GM21529 (cell line): ENCODE data around the gene CELF4.

ENCODE experiments used
- ATAC-seq: cut with Tn5 transposase; IDR thresholded peaks from one replicate; pipeline ENCODE4 v1.9.1; 2021; ENCODE audit not compliant: unreplicated experiment

CELF4 gene

DNA sequence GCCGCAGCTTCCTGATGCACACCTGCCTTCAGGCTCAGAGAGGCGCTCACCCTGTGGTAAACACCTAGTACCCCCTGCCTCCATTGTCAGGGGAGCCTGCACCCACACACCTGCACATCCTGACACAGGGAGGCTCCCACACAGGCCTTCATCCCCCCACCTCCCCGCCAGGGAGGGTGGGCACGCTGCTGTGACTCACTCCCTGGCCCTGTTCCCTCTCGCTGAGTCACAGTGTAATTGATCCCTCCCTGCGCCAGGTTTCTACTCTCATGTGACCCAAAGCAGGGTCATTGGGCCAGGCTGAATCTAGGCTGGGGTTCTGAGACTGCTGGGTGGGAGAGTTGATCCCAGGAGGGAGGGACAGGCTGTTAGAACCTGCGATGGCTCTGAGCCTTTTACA lies 8.5 kb upstream of the CELF4 start:
- no peak for ATAC-seq

DNA sequence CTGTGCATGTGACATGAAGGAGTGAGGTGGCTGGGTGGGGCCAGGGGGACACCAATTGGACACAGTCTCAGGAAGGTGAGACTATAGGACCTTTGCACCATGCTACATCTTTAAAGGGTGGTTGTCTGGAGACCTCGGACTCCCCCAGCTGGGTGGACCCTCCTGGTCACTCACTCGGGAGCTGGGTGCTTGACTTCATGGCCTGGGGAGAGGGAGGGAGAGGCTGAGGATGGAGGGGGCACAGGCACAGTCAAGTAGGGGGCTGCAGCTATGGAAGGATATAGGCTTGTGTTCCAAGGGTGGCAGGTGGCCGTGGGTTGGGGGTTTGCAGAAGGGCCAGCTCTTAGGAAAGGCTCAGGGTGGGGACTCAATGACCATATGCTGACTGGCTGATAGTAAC lies 7.1 kb upstream of the CELF4 start:
- ATAC-seq = no peak

DNA sequence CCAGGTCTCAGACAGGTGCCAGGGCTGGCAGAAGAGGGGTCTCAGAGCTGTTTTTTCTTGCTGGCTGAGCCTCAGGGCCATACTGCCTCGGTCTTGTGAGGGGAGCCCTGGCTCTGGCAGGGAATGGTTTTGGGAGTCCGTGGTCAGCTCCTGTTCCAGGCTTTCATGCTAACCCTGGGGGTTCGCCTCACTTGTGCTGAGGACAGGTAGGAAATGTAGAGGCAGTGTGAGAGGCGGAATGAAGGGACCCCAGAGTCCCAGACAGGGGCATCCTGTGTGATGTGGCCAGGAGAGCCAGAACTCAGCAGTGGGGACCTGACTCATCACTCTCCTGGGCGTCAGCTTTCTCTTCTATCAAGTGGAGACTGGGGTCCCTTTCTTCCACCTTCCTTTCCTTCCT lies 5.7 kb upstream of the CELF4 start:
- no peak for ATAC-seq

DNA sequence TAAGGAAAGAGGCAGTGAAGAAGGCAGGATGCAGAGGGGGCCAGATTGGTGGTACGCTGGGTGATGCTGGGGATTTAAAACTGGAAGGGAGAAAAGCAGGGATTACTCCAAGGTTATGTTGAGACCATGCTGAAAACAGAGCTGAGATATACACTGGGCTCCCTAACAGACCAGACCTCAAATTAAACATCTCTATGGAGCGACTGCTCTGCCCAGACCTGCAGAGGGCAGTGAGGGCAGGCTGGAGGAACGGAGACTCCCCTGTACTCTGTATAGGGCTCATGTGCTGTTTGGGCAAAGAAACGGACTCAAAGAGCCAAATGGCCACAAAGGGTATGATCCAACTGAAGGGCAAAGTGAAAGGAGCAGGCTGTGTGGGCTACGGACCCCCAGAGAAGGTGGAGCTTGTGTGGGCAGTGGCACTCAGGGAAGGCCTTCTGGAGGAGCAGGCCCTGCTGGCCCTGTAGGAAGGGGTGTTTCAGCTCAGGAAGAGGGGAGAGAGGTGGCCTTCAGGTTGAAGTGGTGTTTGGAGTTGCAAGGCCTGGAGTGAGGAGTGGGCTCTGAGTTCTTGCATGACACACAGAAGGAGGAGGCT lies 4.8 kb upstream of the CELF4 start:
- no peak for ATAC-seq

DNA sequence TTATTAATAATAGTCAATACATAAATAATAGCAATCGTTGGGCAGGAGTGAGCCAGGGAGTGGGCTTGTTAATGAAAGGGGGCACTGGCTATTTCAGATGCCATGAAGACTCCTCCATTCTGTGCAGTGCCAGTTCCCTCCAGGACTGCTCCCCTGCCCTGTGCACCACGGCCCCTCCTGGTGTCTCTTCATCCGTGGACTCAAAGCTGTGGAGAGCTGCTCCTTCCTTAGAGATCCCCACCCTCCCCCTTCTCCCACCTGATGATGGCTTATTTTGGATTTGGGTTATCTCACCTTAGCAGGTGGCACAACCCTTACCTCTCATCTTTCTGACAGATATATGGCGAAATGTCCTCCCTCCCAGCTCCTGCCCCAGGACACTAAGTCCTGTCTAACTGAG lies 3.1 kb upstream of the CELF4 start:
- ATAC-seq = no peak

DNA sequence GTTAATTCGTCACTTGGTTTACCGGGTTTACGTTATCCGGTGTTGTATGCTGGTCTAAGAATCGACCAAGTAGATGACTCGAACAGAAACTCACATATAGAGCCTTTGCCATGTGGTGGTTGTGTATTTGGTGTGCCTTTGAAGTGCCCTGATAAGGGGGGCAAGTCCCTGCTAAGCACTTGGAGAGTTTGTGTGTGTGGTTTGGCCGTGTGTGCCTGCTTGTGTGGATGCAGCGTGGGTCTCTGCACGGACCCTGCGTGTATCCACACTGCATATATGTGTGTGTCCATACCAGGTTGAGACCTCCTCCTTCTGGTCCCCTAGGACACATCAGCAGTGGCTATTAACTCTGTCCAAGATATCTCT lies 2.4 kb upstream of the CELF4 start:
- no peak for ATAC-seq

DNA sequence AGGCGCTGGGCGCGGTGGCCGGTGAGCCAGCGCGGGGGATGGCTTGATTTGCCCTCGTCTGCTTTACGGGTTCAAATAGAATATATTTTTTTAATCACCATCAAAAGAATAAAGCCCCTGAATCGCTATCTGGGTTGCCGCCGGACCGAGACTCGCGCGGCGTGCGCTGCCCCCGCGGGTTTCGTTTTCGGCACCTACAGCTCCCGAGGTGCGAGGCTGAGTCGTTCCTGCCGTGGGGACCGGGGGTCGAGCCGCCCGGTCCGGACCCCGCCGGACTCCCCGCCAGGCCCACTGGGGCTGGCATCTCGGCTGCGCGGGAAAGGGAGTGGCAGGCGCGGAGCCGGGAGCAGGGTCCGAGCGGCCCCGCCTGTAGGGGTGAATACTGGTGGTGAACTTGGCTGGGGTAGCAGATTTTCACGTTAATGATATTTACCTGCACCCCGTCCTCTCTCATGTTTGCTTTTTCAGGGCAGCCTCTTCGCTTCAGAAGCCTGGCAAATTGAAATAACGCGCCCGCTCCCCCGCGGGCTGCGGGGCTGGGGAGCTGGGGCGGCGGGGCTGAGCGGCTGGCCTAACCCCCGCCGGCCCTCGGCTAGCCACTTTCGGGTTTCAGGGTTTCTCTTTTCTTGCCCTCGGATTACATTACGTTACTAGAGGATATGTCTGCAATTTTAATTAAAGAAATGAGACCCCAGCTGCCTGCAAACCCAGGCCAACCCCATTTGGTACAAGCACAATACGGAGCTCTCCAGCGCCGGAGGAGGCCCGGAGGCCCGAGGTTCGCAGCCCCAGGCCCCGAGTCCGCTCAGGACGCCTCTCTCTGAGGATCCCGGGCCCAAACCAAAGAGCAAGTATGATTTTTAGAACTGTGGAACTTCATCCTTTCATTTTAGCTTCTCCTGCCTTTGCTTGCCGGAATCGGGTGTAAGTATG lies 1.7 kb upstream of the CELF4 start:
- ATAC-seq = no peak

DNA sequence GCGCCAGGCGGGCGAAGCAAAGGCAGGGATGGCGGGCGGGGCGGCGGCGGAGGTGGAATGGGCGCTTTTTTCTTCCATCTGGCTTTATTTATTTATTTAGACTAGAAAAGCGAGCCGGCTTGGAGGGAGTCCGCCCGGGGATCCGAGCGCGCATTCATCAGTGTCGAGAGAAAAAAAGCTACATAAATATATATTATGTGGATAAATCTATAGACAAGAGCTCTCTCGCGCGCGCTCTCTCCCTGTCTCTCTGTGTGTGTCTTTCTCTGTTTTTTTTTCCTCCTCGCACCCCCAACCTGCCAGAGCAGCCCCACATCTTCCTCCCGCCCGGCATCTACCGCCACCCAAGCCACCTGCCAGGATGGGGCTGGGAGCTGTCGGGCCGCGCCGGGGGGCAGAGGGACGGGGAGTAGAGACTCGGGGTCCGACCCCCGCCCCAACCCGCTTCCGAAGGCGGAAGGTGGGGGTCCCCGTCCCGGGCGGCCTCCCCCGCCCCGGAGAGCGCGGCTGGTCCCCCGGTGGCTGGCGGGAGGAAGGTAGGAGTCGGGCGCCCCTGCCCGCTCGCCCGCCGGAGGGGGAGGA lies 972 bp upstream of the CELF4 start:
- ATAC-seq = no peak

DNA sequence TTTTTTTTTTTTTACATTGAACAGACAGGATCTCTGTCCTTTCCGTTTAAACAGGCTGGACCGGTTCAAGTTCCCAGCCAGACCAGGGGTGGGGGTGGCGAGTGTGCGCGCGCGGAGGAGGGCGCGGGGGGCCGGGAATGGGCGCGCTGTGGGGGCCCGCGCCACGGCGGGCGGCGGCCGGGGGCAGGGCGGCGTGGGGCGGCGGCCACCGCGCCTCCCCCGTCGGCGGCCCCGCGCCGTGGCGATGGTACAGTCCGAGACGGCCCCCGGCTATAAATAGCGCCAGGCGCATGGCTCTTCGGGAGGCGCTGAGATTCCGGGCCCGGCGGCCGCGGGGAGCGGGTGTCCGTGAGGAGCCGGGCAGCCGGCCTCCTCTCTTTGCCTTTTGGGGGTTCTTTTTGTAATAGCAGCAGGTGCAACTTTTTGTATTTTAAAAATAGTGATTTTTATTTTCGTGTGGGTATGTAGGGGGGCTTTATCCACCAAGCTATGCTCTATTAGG lies 430 bp upstream of the CELF4 start:
- ATAC-seq = no peak

DNA sequence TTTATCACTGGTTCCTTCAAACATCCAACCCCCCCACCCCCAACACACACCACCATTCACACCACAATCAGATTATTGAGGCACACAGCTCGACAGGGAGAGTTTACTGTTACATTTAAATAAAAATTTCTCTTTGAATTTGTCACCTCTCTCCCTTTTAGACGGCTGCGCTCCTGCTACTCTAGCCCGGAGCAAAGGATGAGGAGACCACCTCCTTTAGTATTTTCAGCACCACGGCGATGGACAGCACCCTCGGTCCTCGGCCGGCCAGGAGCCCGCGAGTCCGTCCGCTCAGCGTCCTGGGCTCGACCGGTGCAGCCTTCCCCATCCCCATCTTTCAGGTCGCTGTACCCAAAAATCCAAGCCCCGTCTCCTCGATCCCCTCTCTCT lies 892 bp downstream of the CELF4 start:
- no peak for ATAC-seq

DNA sequence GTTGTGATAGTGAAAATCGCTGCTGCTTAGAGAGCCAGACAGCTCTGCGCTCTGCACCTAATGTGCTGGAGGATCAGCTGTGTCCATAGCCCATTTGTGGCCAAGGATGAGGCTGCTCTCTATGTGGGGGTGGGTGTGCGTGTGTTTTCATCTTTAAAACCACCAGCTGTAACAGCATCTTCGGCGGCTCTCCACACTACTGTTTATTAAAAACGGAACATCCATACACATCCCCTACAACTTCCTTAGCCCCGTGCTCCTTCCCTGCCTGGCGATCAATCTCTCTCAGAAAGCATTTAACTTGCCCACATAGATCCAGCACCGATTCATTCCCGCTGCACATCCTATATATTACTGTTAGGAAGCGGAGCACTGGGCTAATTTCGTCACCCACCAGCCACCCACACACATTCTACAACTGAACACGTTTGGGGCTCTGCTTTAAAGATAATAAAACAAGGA lies 1.6 kb downstream of the CELF4 start:
- ATAC-seq = no peak

DNA sequence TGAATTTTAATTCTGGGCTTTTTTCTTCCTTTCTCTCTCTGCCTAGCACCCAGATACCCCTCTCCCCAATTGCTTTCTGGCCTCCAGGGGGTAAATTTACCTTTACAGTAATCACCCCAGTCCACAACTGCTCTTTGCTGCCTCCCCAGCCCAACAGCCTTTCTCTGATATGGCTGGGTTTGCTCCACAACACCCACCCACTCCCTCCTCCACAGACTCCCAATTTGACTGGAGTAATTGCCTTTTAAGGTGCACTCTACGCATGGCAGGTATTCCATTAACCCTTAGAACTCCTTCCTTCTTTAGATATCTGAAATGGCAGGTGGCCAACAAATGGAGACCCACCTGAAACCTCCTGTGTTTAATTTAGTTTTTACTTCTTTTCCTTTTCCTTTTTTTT lies 3.6 kb downstream of the CELF4 start:
- ATAC-seq = no peak

DNA sequence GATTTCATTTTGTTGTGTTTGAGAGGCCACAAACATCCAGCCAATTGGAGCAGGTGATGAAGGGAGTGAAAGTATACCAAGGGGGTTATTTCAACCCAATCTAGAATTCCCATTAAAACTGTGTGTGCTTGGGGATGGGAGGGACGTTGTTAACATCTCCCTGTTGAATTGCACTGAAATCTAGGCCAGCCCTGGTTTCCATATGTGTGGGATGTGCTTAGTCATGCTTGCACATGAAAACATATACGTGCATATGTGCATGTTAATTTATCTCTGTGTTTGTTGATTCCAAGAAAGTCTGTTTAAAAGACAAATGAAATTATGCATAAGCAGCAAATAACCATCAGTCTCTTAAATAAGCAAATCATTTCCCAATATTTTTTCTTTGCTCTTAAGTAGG lies 5.6 kb downstream of the CELF4 start:
- ATAC-seq = no peak

DNA sequence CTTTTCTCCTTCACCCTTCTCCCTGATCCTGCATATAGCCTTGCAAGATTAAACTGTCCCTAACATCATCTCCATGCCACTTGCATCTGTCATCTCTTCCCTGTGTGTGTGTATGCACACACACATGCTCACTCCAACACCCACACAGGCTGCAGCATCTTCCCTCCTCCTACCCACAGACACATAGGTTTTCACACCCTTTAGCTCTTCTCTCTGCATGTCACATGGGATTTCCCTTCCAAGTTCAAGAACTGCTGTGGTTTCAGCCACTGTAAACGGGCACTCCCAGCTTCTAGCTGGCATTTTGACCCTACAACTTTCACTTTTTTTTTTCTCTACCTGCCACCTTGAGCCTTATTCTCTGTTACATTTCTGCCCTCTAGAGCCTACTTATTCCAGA lies 6.4 kb downstream of the CELF4 start:
- no peak for ATAC-seq

DNA sequence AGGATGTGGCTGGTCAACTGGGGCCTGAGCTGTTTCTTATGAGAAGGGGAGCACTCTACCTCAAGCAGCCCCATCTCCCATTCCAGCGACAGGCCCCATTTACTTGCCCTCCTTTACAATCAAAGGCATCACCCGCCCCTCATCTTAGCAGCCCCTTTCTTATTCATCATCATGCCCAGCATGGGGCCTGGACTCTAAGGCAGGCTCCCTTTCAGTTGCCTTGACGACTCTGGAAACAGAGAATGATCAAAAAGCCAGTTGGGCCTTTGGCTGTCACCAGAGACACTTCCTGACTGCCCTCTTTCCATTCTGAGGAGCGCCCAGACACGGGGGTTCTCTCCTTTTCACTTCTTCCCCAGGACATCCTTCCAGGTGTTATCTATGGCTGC lies 11.2 kb downstream of the CELF4 start:
- no peak for ATAC-seq

DNA sequence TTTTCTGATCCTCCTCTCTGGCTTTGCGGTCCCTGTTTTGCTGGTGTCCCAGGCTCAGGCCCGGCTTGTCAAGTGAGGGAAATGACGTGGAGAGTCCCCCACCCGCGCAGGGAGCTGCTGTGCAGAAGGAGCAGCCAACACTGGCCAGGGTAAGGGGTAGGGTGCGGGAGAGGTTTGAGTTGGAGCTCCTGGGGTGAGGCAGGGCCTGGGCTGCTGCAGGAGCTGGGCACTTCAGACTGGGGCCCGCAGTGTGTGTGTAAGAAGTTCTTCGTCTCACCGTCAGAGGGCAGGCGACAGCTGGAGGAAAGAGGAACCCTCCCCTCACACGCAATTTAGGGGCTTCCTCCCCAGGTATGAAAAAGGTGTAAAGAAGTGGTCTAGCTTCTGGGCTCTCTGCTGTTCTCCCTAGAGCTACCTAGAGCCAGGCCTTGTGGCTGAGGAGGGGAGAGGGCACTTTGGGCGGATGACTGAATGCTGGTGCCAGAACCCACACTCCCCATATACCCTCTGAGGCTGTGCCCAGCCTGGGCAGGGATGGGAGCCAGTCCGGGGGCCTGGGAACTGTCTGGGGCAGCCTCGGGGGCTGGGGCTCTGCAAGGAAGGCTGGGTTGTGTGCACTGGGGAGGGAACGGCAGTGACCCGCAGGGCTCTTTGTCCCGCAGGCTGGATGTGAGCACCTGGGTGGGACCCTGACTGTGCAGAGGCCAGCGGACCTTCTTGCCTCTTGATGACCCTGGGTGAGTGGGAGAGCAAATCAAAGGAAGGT lies 11.8 kb downstream of the CELF4 start:
- ATAC-seq = no peak

DNA sequence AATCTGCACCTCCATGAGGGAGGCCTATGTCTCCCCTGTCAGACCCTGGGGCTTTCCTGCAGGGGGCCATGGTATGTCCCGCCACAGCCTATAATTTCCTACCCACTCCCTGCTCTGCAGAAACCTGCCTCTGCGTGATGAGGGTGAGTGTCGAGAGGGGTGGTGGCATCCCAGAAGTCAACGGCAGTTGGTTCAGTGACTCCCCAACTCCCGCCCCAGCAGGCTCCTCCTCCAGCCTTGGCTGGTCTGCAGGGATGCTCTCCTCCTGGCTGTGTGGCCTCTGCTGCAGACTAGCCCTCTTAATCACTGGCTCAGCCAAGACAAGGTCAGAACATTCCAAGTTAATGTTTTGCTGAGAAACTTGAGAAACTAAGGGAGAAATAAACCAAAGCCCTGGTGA lies 13.3 kb downstream of the CELF4 start:
- ATAC-seq = no peak

DNA sequence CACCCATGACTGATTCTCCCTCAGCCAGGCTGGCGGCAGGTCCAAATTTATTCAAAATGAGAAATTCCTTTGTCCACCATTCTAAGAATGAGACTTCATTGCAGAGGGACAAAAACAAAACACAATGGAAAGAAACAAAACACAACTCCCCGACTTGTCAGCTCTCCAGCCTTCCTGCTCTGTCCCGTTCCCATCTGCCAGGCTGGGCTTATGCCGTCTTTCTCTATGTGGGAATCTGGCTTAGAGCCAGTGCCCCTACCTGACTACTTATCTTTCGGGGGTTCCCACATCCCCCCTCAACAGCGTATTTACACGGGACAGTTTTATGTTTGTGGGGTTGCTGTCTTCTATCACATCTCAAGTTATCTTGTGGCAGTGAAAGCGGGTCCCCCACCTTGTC lies 13.8 kb downstream of the CELF4 start:
- ATAC-seq = no peak

DNA sequence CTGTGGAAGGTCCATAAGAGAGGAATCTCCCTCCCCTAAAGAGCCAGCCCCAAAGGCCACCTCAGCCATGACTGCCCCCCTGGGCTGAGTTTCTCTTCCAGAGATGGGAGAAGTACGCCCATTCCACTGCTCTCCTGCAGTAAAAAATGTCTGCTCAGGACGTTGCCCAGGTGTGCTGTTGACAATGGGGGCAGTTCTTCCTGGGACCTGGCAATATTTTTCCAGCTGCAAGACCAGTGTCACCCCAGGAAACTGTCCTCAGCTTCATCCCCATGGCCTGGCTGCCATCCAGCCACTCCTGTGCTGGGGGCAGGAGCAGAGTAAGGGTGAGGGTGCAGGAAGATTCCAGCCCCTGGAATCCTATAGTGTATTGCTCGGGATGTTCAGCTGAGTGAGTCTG lies 14.3 kb downstream of the CELF4 start:
- no peak for ATAC-seq

DNA sequence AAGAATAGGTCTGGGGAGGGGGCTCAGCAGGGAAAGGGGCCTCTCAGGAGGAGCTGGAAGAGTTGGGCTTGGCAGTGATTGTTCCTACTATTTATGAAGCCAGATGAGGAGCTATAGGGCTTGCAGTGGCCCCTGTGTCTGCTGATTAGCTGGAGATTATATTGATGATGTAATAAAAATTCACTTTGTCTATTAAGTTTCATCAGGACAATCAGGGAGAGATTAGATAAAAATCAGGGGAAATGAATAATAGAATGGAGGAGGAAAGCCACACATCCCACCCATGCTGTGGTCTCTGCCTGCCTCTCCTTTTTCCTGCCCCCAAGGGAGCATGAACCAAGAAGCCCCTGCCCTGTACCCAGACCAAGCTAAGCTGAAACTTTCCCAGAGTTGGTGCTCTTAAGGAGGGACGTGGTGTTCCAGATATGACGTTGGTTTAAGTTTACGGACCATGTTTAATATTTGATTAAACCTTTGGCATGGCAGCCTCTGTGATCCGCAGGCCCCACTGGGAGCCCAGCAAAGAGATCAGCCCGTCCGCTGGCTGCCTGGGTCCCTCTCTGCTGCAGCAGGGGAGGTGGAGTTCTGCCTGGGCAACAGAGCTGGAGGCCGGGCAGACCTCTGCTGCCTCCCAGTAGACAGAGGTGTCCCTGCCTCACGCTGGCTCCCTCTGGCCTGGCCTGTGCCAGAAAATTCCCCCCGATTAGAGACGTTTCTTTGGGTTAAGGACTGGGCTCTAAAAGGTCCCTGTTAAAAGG lies 15.3 kb downstream of the CELF4 start:
- ATAC-seq = no peak
